HG03159 (cell line): ENCODE measurements around the gene TREX2.

Experiments
- ATAC-seq: cut with Tn5 transposase; IDR thresholded peaks from one replicate; pipeline ENCODE4 v1.9.1; 2021; ENCODE audit warnings: mild to moderate bottlenecking, moderate library complexity; ENCODE audit not compliant: unreplicated experiment

Gene TREX2

DNA sequence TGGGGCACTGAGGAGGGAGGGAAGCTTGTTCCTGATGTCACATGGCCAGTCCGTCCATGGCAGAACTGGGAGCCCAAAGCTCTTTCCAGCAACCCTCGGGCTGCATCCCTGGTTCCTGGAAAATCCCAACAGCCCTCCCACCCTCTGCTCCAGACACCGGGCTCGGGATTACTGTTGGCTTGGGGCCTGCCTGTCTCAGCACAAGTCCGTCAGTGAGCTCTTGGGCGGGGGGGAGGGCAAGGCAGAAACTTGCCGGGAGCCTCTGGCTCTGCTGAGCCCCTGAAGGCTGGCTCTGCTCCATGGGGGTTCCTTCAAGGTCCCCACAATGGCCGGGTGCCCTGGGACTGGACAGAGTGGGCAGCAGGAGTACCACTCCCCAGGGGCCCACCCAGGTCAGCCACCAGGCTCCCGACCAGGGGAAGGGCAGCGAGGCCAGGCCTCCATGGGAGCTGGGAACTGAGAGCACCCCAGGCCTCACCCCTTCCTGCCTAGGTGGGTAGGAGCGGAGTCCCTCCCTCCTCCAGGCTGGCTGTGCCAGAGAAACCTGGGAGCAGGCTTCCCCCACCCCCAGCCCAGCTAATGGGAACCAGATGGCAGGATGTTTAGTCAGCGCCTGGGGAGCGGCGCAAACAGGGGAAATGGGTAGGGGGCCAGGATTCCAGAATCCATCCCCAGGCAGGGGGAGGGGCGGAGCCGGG lies 31.0 kb upstream of the TREX2 start:
- no peak for ATAC-seq

DNA sequence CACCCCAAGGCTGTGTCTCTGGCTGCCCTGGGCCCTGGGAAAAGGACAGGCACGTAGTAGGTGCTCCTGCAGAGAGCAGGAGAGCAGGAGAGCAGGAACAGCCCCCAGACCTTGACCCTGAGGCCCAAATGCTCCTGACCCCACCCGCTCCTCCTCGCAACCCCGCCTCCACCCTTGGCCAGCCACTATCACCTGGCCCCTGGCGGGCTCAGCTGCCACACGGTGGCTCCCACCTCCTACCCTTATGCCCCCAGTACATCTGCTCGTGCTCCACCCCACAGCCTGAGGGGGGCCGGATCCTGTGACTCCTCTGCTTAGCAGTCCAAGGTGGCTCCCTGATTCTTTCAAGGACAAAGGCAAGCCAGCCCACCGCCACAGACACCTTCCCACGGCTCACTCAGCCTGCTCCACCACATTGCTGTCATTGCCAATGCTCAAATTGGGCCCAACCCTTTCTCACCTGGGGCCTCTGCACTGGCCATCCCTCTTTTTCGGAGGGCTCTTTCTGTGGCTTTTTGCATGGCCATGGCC lies 30.0 kb upstream of the TREX2 start:
- no peak for ATAC-seq

DNA sequence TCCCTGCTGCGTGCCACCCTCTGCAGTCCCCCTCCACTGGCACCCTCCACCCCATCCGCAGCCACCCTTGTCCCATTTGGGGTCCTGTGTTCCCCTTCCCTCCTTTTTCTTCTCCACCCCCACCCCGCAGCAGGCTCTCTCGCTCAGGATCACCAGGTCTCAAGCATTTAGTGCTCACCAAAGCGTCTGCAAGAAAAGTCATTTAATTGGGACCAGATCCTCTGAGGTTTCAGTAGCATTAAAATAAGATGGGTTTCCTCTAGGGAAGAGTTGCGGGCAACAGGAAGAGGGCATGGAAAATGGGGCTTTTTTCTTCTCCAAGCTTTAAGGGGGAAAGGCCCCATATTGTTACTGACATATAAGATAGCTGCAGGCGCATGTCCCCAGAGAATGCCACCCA lies 29.4 kb upstream of the TREX2 start:
- ATAC-seq, result no peak

DNA sequence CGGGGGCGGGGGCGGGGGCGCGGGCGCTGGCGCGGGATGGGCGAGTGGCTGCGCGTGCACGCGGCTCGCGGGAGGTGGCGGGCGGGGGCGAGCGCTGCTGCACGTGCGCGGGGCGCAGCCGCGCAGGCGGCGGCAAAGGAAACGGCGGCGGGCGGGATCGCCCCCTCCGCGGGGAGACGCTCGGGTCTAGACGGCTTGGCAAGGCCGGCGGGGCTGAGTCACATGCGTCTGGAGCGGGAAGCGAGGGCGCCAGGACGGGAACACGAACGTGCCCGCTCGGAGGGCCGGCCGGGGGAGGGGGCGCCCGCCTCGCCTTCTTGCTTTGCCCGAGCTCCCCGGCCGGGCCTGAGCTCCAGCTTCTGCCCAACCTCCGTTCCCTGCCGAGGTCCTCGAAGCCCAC lies 28.9 kb upstream of the TREX2 start:
- ATAC-seq, result no peak

DNA sequence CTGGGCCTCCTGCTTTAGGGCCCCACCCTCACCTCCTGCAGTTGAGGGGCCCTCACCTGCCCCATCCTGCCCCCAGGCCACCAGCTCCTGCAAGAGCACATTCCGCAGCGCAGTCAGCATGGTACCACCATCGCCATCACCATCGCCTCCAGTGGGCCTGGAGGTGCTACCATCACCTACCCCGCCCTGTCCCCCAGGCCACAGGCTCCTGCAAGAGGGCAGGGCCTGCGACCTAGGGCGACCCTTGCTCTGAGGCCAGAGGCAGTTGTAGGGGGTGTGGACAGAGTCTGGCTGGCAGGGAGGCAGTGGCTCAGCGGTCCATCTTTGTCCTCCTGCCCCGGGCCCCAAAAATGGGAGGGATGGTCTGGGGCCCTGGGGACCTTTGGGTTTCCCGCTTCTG lies 28.4 kb upstream of the TREX2 start:
- ATAC-seq, result no peak

DNA sequence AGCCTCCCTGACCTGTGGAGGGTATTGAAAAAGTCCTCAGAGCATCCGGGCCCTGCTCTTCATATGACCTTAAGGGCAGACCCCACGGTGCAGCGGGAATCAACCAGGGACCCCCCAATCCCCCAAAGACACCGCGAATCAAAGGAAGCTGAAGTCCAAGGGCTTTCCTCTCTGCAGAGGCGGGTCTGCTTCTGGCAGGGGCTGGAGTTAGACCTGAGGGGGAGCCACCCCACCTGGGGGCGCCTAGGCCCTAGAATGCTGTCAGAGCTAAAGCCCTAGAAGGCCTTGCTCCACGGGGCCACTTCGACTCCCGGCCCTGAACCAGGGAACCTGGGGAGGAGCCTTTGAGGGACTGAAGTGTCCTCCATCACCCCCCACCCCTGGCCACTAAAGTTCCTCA lies 27.3 kb upstream of the TREX2 start:
- ATAC-seq, result no peak

DNA sequence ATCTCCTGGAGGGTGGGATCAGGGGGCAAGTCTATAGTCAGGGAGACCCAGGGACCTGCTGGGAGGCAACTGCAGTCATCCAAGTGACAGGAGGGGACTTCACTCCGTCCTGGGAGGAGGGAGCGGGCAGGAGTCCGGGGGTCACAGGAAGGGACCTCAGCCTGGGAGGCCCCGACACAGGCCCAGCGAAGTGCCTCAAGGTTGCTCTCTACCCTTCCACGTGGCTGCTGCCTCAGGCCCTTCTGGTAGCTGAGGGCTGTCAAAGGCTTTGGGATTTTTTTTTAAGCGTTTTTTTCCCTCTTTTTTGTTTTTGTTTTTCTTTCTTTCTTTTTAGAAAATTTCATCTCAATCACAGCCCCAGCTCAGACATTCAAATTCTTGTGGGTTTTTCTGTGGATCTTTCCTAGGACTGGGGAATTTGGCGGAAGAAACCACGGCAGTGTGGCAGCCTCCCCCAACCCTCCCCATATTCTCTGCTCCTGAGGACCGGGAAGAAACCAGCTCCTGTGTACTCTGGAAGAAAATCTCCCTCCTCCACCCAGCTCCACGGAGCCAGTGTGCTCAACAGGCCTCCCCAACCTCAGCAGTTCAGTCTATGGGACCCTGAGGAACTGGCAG lies 25.9 kb upstream of the TREX2 start:
- ATAC-seq, result no peak

DNA sequence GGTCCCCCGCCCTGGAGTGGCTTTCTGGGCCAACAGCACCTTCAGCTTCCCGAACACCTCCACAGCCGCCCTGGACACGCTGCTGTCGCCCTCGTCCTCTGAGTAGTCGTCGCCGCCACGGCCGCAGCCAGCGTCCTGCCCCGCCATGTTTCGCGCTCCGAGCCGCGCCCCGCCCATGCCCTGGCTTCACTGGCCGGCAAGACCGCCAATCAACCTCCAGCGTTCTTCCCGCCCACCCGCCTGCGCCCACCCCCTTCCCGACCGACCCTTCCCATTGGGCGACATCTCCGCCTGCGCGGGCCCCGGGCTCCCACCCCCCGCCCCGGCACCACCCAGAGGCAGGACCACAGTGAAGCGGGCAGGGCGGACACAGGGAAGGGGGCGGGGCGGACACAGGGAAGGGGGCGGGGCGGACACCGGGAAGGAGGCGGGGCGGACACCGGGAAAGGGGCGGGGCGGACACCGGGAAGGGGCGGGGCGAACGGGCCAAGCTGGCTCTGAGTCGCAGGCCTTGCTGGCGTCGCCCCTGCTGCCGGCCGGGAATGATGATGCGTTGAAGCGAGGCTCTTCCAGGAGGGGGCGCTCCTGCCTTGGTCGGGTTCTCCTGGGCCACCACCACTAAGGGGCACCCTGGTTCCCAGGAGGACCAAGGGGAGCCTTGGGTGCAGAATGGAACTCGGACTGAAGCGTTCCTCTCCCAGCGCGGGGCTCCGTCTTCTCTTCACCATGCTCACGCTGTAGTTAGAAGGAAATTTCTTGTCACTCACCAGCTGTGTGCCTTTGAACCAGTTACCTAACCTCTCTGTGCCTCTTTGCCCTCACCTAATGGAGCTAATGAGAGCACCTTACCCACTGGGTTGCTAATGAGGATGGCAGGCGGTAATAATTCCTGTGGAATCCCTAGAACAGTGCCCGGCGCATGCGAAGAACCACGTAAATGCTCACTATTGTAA lies 24.8 kb upstream of the TREX2 start, which contains the start of gene HAUS7:
Gene HAUS7, minus strand, starts transcription at position 166 of the 953 bp plus-strand sequence. Its CDS starts 19 bp downstream, at position 147.
- peak; percentile 77 for ATAC-seq

DNA sequence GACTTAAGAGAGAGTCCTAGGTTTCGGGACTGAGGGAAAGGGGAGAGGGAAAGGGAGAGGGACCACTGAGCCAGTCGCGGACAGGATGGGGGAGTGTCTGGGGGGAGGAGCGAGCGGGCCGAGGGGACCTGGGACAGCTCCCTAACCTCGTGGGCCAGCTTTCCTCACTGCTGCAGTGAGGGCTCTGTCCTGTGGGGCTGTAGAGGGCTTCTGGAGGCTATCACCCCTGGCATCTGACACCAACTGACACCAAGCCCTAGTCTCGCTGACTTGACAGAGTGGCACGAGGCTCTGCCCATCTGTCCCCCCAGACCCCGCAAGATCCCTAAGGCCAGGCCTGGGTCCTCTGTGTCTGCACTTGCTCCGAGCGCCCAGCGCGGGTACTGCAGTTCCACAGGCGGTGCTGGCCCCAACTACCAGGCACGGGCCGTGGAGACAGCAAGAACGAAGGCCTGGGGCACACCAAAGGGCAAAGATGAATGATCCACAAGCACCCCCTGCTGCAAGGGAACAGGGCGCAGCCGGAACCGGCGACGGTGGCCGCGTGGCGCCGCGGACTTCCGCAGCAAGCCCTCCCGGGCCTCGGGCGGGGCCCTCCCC lies 24.1 kb upstream of the TREX2 start:
- peak; percentile 29 for ATAC-seq

DNA sequence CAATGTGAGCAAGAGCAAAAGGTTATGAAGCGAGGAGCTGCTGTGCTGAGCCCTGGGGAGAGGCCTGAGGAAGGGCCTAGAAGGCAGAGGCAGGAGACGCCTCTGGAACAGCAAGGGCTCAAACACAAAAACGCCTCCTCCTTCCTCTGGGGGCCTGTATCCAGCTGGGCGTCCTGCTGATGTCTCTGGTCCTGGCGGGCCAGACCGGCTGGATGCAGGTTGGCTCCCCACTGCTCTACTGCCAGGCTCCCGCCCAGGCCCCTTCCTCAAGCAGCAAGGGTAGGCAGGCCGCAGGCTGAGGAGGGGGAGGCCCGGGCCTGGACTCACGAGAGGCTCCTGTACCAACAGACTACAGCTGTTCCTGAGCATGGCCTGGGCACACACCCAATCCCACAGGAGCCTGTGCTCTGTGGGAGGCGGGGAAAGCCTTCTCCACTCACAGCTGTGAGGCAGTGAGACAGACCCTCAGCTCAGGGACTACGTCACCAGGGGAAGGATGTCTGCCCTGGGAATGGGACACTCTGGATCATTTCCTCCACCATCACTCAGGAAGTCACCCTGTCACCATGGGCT lies 22.2 kb upstream of the TREX2 start:
- no peak for ATAC-seq

DNA sequence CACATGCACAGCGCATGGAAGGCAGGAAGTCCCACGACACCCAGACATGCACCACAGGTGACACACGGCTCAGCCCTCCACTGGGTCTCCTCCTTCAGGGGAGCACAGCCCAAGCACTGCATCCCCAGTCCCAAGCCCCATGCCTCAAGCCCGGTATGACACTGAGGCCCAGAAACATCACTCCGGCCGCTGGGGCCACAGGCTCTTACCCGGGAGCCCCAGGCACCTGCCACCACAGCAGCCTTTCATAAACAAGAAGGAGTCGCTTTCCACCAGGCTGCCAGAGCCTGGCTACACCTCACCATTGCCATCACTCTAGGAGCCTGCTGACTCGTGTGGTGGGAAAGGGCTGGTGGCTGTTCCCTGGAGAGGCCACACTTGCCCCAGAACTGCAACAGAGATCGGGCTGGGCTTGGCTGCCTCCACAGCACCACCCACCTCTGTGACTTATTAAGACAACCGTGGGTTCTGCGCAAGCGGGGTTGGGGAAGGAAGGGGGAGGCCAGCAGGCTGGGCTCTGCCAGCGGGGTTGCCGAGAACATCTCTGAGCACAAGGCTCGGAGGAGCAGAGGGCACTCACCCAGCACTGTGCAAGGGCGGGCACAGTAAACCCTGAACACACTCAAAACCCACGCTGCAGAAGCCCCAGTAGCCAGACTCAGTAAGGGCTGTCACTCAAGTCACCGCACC lies 20.0 kb upstream of the TREX2 start:
- ATAC-seq, result no peak

DNA sequence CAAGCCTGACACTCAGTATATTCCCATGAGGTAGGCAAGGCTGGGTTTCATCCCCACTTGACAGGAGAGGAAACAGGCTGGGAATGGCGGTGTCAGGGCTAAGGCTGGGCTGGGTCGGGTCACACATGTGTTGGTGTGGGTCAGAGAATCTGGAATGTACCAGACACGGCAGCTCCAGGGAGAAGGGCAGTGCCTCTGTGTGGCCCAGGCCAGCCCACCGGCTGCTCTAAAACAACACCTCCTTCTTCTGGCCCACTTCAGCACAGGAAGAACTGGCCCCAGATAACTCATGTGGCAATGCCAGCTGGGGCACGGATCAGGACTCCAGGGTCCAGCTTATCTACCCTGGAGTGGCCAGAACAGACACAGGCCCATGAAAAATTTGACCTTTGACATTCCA lies 18.3 kb upstream of the TREX2 start:
- ATAC-seq, result no peak

DNA sequence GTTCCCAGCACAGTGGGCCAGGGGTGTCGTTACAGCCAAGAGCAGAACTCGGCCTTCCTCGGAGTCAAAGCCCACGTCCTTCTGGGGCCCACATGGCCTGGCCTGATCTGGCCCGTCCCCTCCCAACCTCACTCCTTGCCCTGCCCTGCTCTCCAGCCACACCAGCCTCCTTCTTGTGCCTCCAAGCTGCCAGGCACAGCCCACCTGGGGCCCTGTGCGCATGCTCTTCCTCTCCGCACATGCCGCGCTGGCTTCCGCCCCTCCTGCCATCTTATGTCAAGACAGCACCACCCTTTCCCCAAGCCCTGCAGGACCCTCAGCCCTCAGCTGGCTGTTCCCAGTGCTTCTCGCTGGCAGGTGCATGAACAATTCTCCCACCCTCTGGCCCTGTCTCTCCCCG lies 17.7 kb upstream of the TREX2 start:
- ATAC-seq, result no peak

DNA sequence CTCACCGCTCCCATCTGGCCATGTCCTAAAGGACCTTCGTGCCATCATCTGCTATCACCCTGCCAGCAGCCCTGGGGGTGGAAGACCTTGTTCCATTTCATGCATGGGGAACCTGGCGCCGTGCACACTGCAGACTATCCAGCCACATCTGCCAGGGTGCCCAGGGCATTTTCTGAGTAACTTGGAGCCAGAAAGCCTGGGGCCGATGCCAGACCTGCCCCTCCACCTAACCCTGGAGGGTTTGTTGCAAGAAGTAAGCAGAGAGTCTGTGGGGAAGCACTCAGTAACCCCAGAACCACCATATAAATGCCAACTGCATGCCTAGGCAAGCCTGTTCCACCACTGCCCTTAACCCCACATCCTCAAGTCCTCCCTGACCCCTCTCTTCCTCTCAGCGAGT lies 17.2 kb upstream of the TREX2 start:
- no peak for ATAC-seq

DNA sequence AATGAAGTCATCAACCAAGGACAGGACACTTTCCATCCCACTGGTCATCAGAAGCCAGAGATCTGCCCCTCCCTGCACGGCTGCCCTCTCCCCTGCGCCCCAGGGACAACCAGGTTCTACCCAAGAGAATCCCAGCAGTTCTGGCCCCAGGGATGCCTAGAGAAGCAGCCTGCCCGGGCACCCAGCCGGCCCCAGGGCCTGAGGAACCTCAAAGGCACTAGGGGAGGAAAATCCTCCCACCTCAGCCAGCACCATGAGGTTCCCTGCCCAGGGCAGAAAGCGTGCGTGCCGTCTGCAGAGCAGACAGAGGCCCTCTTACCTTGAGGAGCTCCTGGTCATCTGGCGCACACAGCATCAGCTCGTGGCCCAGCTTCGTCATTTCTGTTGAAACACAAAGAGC lies 16.4 kb upstream of the TREX2 start:
- no peak for ATAC-seq

DNA sequence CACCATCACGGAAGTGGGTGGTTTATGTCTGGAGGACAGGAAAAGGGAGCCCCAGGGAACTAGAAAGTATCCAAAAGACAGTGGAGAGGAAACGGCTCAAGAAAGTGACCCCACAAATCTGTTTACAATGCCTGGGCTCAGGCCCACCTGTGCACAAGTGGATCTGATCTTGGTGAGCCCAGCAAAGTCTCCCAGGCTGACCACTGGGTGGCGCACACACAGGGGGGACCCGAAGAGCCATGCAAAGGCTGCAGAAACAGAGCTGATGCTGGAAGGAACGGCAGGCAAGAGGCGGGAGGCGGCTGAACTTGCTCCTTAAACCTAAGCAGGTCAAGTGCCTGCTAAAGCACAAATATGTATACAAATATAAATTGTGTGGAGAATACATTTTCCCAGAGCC lies 15.0 kb upstream of the TREX2 start:
- ATAC-seq, result no peak

DNA sequence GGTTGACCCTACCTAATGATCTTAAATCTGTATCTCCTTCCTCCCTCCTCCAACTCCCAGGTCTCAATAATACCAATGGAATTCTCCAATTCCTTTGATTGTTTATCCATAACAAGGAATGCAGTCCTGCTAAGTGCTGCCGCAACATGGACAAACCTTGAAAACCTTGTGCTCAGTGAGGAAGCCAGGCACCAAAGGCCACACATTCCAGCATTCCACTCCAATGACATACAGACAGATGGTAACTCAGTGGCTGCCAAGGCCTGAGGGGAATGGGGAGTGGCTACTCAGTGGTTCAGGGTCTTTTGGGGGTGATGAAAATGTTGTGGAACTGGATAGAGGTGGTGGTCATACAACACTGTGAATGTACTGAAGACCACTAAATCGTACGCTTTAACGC lies 14.1 kb upstream of the TREX2 start:
- no peak for ATAC-seq

DNA sequence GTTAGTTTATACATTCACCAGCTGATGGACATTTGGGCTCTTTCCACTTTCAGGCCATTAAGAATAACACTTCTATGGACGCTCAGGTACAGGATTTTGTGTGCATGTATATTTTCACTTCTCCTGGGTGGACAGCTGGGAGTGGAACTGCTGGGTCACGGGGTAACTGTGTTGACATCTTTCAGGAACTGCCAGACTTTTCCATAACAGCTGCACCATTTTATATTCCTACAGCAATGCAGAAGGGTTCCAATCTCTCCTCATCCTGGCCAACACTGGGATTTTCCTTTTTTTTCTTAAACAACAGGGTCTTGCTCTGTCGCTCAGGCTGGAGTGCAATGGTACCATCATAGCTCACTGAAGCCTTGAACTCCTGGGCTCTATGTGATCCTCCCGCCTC lies 12.6 kb upstream of the TREX2 start:
- no peak for ATAC-seq

DNA sequence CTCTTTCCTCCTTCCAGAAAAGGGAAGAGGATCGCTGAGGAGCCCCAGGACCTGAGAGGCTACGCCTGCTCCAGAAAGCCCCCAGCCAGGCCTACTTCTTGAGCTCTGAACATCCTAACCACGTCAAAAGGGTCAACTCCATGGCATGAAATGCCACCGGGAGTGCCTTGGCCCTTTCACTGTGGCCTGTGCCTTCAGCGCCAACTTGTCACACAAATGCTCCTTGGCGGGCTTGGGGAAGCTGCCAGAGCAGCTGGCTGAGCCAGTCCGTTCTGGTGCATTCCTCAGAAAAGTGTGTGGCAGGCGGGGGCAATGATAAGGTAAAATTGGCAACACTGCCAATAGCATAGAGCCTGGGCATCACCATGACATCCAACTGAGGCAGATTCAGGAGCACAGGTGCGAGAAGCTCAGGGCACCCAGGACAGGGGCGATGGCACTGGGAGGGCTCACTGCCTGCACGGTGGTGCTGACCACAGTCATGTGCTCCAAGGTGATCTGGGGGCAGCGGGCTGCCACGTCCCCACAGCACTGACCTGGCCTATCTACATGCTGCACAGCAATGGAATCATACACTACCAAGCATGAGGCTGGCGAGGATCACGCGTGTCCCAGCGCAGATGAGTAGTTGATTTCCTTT lies 12.1 kb upstream of the TREX2 start:
- no peak for ATAC-seq
